ENCODE measurements around the gene MICU1. TPM values are rescaled to one million over a fixed set of nuclear protein-coding genes. Genes with fewer than 3 reads are reported as not detected.
"Not testable (repeated sequence)": the region's sequence is repeated elsewhere in the genome, so short reads cannot be mapped to it uniquely, and the experiment has no call there.

The MICU1 gene
- 10 to 100 TPM; 75.6 to 83.9 (median 77.1) TPM for polyA plus RNA-seq (ENCODE audit: insufficient read length in 3 of 3)
- long read RNA-seq, donor 1, transcript MICU1-201 (12 exons, 2,383 nt), result major isoform, 11 of 22 reads
- long read RNA-seq, donor 1, partial matches to known transcripts, result 8 of 22 reads
- long read RNA-seq, donor 1, other reads (novel, unspliced or antisense), result 0 of 22 reads
- long read RNA-seq, donor 2, transcript MICU1-201 (12 exons, 2,383 nt), result major isoform, 15 of 19 reads
- long read RNA-seq, donor 2, partial matches to known transcripts, result 0 of 19 reads
- long read RNA-seq, donor 2, other reads (novel, unspliced or antisense), result 0 of 19 reads
- long read RNA-seq, donor 3, transcript MICU1-201 (12 exons, 2,383 nt), result major isoform, 25 of 67 reads
- long read RNA-seq, donor 3, transcript MICU1-208 (3 exons, 580 nt), result minor isoform, 7 of 67 reads
- long read RNA-seq, donor 3, partial matches to known transcripts, result 29 of 67 reads
- long read RNA-seq, donor 3, other reads (novel, unspliced or antisense), result 6 of 67 reads
- long read RNA-seq, donor 4, transcript MICU1-201 (12 exons, 2,383 nt), result major isoform, 15 of 26 reads
- long read RNA-seq, donor 4, transcript MICU1-208 (3 exons, 580 nt), result minor isoform, 5 of 26 reads
- long read RNA-seq, donor 4, partial matches to known transcripts, result 6 of 26 reads
- long read RNA-seq, donor 4, other reads (novel, unspliced or antisense), result 0 of 26 reads
- long read RNA-seq, donor 5, result 0 reads
- long read RNA-seq, donor 6, transcript MICU1-201 (12 exons, 2,383 nt), result major isoform, 5 of 14 reads
- long read RNA-seq, donor 6, partial matches to known transcripts, result 5 of 14 reads
- long read RNA-seq, donor 6, other reads (novel, unspliced or antisense), result 0 of 14 reads
- long read RNA-seq, donor 7, transcript MICU1-208 (3 exons, 580 nt), result minor isoform, 12 of 30 reads
- long read RNA-seq, donor 7, transcript MICU1-201 (12 exons, 2,383 nt), result major isoform, 16 of 30 reads
- long read RNA-seq, donor 7, partial matches to known transcripts, result 0 of 30 reads
- long read RNA-seq, donor 7, other reads (novel, unspliced or antisense), result 0 of 30 reads
- long read RNA-seq, donor 8, transcript MICU1-208 (3 exons, 580 nt), result minor isoform, 19 of 65 reads
- long read RNA-seq, donor 8, transcript MICU1-201 (12 exons, 2,383 nt), result major isoform, 27 of 65 reads
- long read RNA-seq, donor 8, partial matches to known transcripts, result 10 of 65 reads
- long read RNA-seq, donor 8, other reads (novel, unspliced or antisense), result 9 of 65 reads
- long read RNA-seq, donor 9, transcript MICU1-201 (12 exons, 2,383 nt), result major isoform, 10 of 22 reads
- long read RNA-seq, donor 9, partial matches to known transcripts, result 10 of 22 reads
- long read RNA-seq, donor 9, other reads (novel, unspliced or antisense), result 0 of 22 reads
- long read RNA-seq, donor 10, transcript MICU1-201 (12 exons, 2,383 nt), result major isoform, 20 of 32 reads
- long read RNA-seq, donor 10, transcript MICU1-208 (3 exons, 580 nt), result minor isoform, 5 of 32 reads
- long read RNA-seq, donor 10, partial matches to known transcripts, result 0 of 32 reads
- long read RNA-seq, donor 10, other reads (novel, unspliced or antisense), result 7 of 32 reads
- long read RNA-seq, donor 11, transcript MICU1-201 (12 exons, 2,383 nt), result major isoform, 12 of 32 reads
- long read RNA-seq, donor 11, partial matches to known transcripts, result 15 of 32 reads
- long read RNA-seq, donor 11, other reads (novel, unspliced or antisense), result 0 of 32 reads
- long read RNA-seq, donor 12, transcript MICU1-201 (12 exons, 2,383 nt), result major isoform, 5 of 64 reads
- long read RNA-seq, donor 12, partial matches to known transcripts, result 51 of 64 reads
- long read RNA-seq, donor 12, other reads (novel, unspliced or antisense), result 6 of 64 reads
- long read RNA-seq, donor 13, result 0 reads
- long read RNA-seq, donor 14, transcript MICU1-201 (12 exons, 2,383 nt), result major isoform, 12 of 15 reads
- long read RNA-seq, donor 14, partial matches to known transcripts, result 0 of 15 reads
- long read RNA-seq, donor 14, other reads (novel, unspliced or antisense), result 0 of 15 reads
- long read RNA-seq, donor 15, partial matches to known transcripts, result 0 of 7 reads
- long read RNA-seq, donor 15, other reads (novel, unspliced or antisense), result 0 of 7 reads
- long read RNA-seq, donor 16, transcript MICU1-201 (12 exons, 2,383 nt), result major isoform, 39 of 80 reads
- long read RNA-seq, donor 16, partial matches to known transcripts, result 32 of 80 reads
- long read RNA-seq, donor 16, other reads (novel, unspliced or antisense), result 5 of 80 reads

- peak; percentile 90 to 97 (median 95) for DNase-seq (ENCODE audit: extremely low read depth in 1 of 11, low read depth in 9 of 11, low spot score in 4 of 11)
Observed at GRCh38 chr10:72625608-72626443, at the start of gene MICU1. Gene MICU1 (minus strand): TSS chr10:72626079. CDS start chr10:72566793, 59,286 bp downstream.

GRCh38 chr10:72674174-72674573 is 48.3 kb upstream of the MICU1 start:
- not testable (repeated sequence) for DNase-seq (ENCODE audit: extremely low read depth in 1 of 11, low read depth in 9 of 11, low spot score in 4 of 11)

GRCh38 chr10:72673280-72673679 is 47.4 kb upstream of the MICU1 start:
- no peak for DNase-seq (ENCODE audit: extremely low read depth in 1 of 11, low read depth in 9 of 11, low spot score in 4 of 11)

- DNase-seq (ENCODE audit: extremely low read depth in 1 of 11, low read depth in 9 of 11, low spot score in 4 of 11), result no peak
Observed at GRCh38 chr10:72667207-72667864, 41.5 kb upstream of the MICU1 start.

GRCh38 chr10:72665925-72666324 is 40.0 kb upstream of the MICU1 start:
- DNase-seq (ENCODE audit: extremely low read depth in 1 of 11, low read depth in 9 of 11, low spot score in 4 of 11), result no peak

- DNase-seq (ENCODE audit: extremely low read depth in 1 of 11, low read depth in 9 of 11, low spot score in 4 of 11), result no peak
Observed at GRCh38 chr10:72663971-72664370, 38.1 kb upstream of the MICU1 start.

- DNase-seq (ENCODE audit: extremely low read depth in 1 of 11, low read depth in 9 of 11, low spot score in 4 of 11), result no peak
Observed at GRCh38 chr10:72661431-72661830, 35.6 kb upstream of the MICU1 start.

GRCh38 chr10:72660220-72660619 is 34.3 kb upstream of the MICU1 start:
- DNase-seq (ENCODE audit: extremely low read depth in 1 of 11, low read depth in 9 of 11, low spot score in 4 of 11), result no peak

- DNase-seq (ENCODE audit: extremely low read depth in 1 of 11, low read depth in 9 of 11, low spot score in 4 of 11), result no peak
Observed at GRCh38 chr10:72659694-72660093, 33.8 kb upstream of the MICU1 start.

GRCh38 chr10:72658696-72659400 is 33.0 kb upstream of the MICU1 start:
- no peak for DNase-seq (ENCODE audit: extremely low read depth in 1 of 11, low read depth in 9 of 11, low spot score in 4 of 11)

GRCh38 chr10:72654720-72655119 is 28.8 kb upstream of the MICU1 start:
- no peak for DNase-seq (ENCODE audit: extremely low read depth in 1 of 11, low read depth in 9 of 11, low spot score in 4 of 11)

GRCh38 chr10:72653383-72654096 is 27.7 kb upstream of the MICU1 start:
- no peak for DNase-seq (ENCODE audit: extremely low read depth in 1 of 11, low read depth in 9 of 11, low spot score in 4 of 11)

- DNase-seq (ENCODE audit: extremely low read depth in 1 of 11, low read depth in 9 of 11, low spot score in 4 of 11), result no peak
Observed at GRCh38 chr10:72649291-72649690, 23.4 kb upstream of the MICU1 start.

GRCh38 chr10:72648301-72648700 is 22.4 kb upstream of the MICU1 start:
- no peak for DNase-seq (ENCODE audit: extremely low read depth in 1 of 11, low read depth in 9 of 11, low spot score in 4 of 11)

- DNase-seq (ENCODE audit: extremely low read depth in 1 of 11, low read depth in 9 of 11, low spot score in 4 of 11), result not testable (repeated sequence)
Observed at GRCh38 chr10:72646971-72647370, 21.1 kb upstream of the MICU1 start.
